B cell (primary cell): Measurements from ENCODE around the gene CAVIN2. TPM values are rescaled to one million over a fixed set of nuclear protein-coding genes. Genes with fewer than 3 reads are reported as not detected.

Experiments used
- ATAC-seq: fragments of 200-7000 bp; cut with Tn5 transposase; one replicate; pipeline ENCODE4 v1.10.0; 2021; ENCODE audit warnings: low read depth, mild to moderate bottlenecking, moderate number of reproducible peaks, moderate library complexity
- CTCF ChIA-PET: fragments of 350-600 bp; sonication (Branson Sonifier 250); formaldehyde crosslinking; loops from one replicate; lab custom pipeline; 2021; ENCODE audit warnings: antibody characterized with exemption, inconsistent platforms; lab: Charles Lee
- POLR2A ChIA-PET: fragments of 350-600 bp; sonication (Branson Sonifier 250); formaldehyde crosslinking; loops from one replicate; lab custom pipeline; 2021; ENCODE audit warnings: antibody characterized with exemption; lab: Charles Lee
- DNase-seq: peaks from one replicate; pipeline ENCODE4 v3.0.0; 2013
- H2AFZ ChIP-seq: 2 replicates; pipeline ENCODE4 v1.6.1; 2012; ENCODE audit warnings: mild to moderate bottlenecking, low read depth, low read length; ENCODE audit not compliant: insufficient read depth, poor library complexity, severe bottlenecking
- H3K27ac ChIP-seq, 2 donors: 1 replicate in 1 of 2; 2 replicates in 1 of 2; pipeline ENCODE4 v1.5.1; 2012 to 2013; ENCODE audit warnings: low read length in 2 of 2, mild to moderate bottlenecking in 2 of 2, moderate library complexity in 1 of 2
- H3K27me3 ChIP-seq, 4 experiments: fragments of 200-600 bp in 1 of 4; sonication (generic) in 1 of 4; replicated peaks in 1 of 4; 1 replicate in 2 of 4; 2 replicates in 2 of 4; pipeline versions ENCODE4 v1.6.1 to v1.7.0; 2013 to 2016; ENCODE audit warnings: low read length in 3 of 4, mild to moderate bottlenecking in 2 of 4, mixed read lengths in 1 of 4, moderate library complexity in 1 of 4; ENCODE audit not compliant: insufficient read depth in 4 of 4, control insufficient read depth in 3 of 4; ENCODE audit errors: control extremely low read depth in 1 of 4
- H3K36me3 ChIP-seq, 2 experiments: replicated peaks in 1 of 2; 1 replicate in 1 of 2; 2 replicates in 1 of 2; pipeline versions ENCODE4 v1.6.1 to v1.7.1; 2013; ENCODE audit warnings: low read length in 1 of 2; ENCODE audit not compliant: insufficient read depth in 2 of 2, control insufficient read depth in 1 of 2; ENCODE audit errors: control extremely low read depth in 1 of 2, extremely low read depth in 1 of 2
- H3K4me1 ChIP-seq, 2 donors: fragments of 200-600 bp in 1 of 2; sonication (generic) in 1 of 2; 1 replicate in 1 of 2; 2 replicates in 1 of 2; pipeline versions ENCODE4 v1.5.1 to v1.6.1; 2013 to 2017; ENCODE audit warnings: low read length in 2 of 2; ENCODE audit not compliant: control insufficient read depth in 2 of 2, insufficient read depth in 2 of 2
- H3K4me2 ChIP-seq: replicated peaks from 2 replicates; pipeline ENCODE3; 2012; ENCODE audit warnings: mild to moderate bottlenecking, low read depth, low read length; ENCODE audit not compliant: poor library complexity, severe bottlenecking
- H3K4me3 ChIP-seq, 5 experiments: fragments of 200-600 bp in 1 of 5; sonication (generic) in 1 of 5; 1 replicate in 3 of 5; 2 replicates in 2 of 5; pipeline versions ENCODE4 v1.5.1 to v1.7.0; 2011 to 2016; ENCODE audit warnings: low read length in 4 of 5, mild to moderate bottlenecking in 4 of 5, low read depth in 2 of 5, control low read depth in 1 of 5, moderate library complexity in 1 of 5; ENCODE audit not compliant: insufficient read depth in 1 of 5; ENCODE audit errors: control extremely low read depth in 1 of 5, extremely low read depth in 1 of 5
- H3K79me2 ChIP-seq: fragments of 200-600 bp; sonication (generic); one replicate; pipeline ENCODE4 v1.6.0; 2016; ENCODE audit warnings: low read length; ENCODE audit not compliant: control insufficient read depth, insufficient read depth
- H3K9ac ChIP-seq: fragments of 200-600 bp; sonication (generic); 2 replicates; pipeline ENCODE4 v1.6.1; 2017; ENCODE audit warnings: mild to moderate bottlenecking, low read length, moderate library complexity
- H3K9me3 ChIP-seq, 3 donors: one replicate each; pipeline versions ENCODE4 v1.6.1 to v1.7.1; 2013; ENCODE audit warnings: low read length in 2 of 3; ENCODE audit not compliant: control insufficient read depth in 2 of 3, insufficient read depth in 1 of 3; ENCODE audit errors: control extremely low read depth in 1 of 3
- H4K20me1 ChIP-seq: 2 replicates; pipeline ENCODE4 v1.6.0; 2012; ENCODE audit warnings: mild to moderate bottlenecking, low read length; ENCODE audit not compliant: insufficient read depth, control insufficient read depth, poor library complexity, severe bottlenecking
- H3K27ac Mint-ChIP-seq: one replicate; pipeline ENCODE4 v1.8.0; 2021; ENCODE audit warnings: mixed read lengths
- H3K27me3 Mint-ChIP-seq: one replicate; pipeline ENCODE4 v1.8.0; 2021; ENCODE audit warnings: mixed read lengths
- H3K4me1 Mint-ChIP-seq: one replicate; pipeline ENCODE4 v1.8.0; 2021; ENCODE audit warnings: mixed read lengths
- H3K4me3 Mint-ChIP-seq: one replicate; pipeline ENCODE4 v1.8.0; 2021; ENCODE audit warnings: mixed read lengths
- H3K9me3 Mint-ChIP-seq: one replicate; pipeline ENCODE4 v1.8.0; 2022; ENCODE audit warnings: mixed read lengths; ENCODE audit not compliant: insufficient read depth
- EZH2 ChIP-seq: IDR thresholded peaks from 2 replicates; pipeline ENCODE4 v1.6.1; 2012; ENCODE audit warnings: borderline replicate concordance, low read depth, mild to moderate bottlenecking, moderate library complexity, low read length; ENCODE audit not compliant: insufficient read depth, poor library complexity, severe bottlenecking
- WGBS: methylation state at CpG from one replicate; pipeline ENCODE4 v1.1.5; 2013; ENCODE audit warnings: missing lambda C conversion rate; ENCODE audit not compliant: insufficient coverage; 5-methylcytosine and 5-hydroxymethylcytosine counted together
- intact Hi-C: fragments of 100-400 bp; cut with micrococcal nuclease; formaldehyde crosslinking; loops from one replicate; pipeline ENCODE4 v1.10.0; 2022
- polyA plus RNA-seq: library from polyadenylated mRNA; depleted of rRNA; stranded (reverse); fragments of >200 nt; gene quantifications from 2 replicates; pipeline ENCODE4 v1.2.3, GENCODE V29; 2012
- total RNA-seq, 2 donors: library from RNA; stranded (reverse); fragments of 120-200 nt in 1 of 2; gene quantifications; 1 replicate in 1 of 2; 2 replicates in 1 of 2; pipeline versions ENCODE4 v1.2.3 to v1.2.4, GENCODE V29; 2013 to 2022
- TF ChIP-seq, protein P1 (sequence below): fragments of 200-600 bp; IDR thresholded peaks from one replicate; pipeline ENCODE4 v1.8.0; 2022; ENCODE audit warnings: antibody characterized with exemption, mild to moderate bottlenecking

CAVIN2 gene
- total and polyA plus RNA-seq, 2 donors (not counting 1 experiment from before 2014, with no cell fraction given): 0.15 TPM; not detected in 1

DNA sequence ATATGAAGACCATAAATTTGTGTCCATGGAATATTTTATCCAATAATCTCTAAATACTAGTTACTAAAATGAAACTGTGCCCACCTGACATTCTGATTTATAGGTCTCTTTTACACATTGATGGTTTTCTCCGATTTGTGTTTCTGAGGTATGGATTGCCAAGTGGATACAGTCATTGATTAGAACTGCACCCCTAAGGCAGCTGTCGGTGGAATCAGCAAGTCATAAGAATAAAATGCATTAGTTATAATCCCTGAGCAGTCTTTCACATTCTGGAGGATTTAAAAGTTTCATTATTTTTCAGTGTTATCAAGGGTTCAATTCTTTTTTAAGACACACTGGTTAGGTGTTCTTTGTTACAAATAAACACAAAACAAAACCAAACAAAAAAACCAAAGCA lies 6.0 kb downstream of the CAVIN2 start:
- POLR2A ChIA-PET: no interaction called here
- Histone ChIP-seq H3K9me3 (no peaks in the 10 kb centered on the region), H4K20me1 (no peaks in the 10 kb centered on the region), H3K4me1 (no peaks in the 10 kb centered on the region), H3K27me3 (peaks cover 0 to 3% (median under 1%) of the 10 kb centered on the region in 4 experiments), H3K4me3 (no peak overlapping the region), H3K27ac (no peak overlapping the region), H3K4me2 (no peak overlapping the region), H3K9ac (no peak overlapping the region), H3K36me3 (no peaks in the 10 kb centered on the region), H3K79me2 (no peaks in the 10 kb centered on the region), H2AFZ (no peak overlapping the region)
- Mint-ChIP-seq H3K27me3 (peaks cover 18% of the 10 kb centered on the region), H3K4me3 (no peak overlapping the region), H3K9me3 (no peaks in the 10 kb centered on the region), H3K27ac (no peak overlapping the region), H3K4me1 (no peaks in the 10 kb centered on the region)
- TF ChIP-seq EZH2: no peak
- TF ChIP-seq, protein P1, sequence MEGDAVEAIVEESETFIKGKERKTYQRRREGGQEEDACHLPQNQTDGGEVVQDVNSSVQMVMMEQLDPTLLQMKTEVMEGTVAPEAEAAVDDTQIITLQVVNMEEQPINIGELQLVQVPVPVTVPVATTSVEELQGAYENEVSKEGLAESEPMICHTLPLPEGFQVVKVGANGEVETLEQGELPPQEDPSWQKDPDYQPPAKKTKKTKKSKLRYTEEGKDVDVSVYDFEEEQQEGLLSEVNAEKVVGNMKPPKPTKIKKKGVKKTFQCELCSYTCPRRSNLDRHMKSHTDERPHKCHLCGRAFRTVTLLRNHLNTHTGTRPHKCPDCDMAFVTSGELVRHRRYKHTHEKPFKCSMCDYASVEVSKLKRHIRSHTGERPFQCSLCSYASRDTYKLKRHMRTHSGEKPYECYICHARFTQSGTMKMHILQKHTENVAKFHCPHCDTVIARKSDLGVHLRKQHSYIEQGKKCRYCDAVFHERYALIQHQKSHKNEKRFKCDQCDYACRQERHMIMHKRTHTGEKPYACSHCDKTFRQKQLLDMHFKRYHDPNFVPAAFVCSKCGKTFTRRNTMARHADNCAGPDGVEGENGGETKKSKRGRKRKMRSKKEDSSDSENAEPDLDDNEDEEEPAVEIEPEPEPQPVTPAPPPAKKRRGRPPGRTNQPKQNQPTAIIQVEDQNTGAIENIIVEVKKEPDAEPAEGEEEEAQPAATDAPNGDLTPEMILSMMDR: no peak
- ATAC-seq (no peak), DNase-seq (no peak)
- CTCF ChIA-PET: no interaction called here
- WGBS: no CpG with 5 or more reads among the region's 2 CpGs
- intact Hi-C loops: no loop called here

DNA sequence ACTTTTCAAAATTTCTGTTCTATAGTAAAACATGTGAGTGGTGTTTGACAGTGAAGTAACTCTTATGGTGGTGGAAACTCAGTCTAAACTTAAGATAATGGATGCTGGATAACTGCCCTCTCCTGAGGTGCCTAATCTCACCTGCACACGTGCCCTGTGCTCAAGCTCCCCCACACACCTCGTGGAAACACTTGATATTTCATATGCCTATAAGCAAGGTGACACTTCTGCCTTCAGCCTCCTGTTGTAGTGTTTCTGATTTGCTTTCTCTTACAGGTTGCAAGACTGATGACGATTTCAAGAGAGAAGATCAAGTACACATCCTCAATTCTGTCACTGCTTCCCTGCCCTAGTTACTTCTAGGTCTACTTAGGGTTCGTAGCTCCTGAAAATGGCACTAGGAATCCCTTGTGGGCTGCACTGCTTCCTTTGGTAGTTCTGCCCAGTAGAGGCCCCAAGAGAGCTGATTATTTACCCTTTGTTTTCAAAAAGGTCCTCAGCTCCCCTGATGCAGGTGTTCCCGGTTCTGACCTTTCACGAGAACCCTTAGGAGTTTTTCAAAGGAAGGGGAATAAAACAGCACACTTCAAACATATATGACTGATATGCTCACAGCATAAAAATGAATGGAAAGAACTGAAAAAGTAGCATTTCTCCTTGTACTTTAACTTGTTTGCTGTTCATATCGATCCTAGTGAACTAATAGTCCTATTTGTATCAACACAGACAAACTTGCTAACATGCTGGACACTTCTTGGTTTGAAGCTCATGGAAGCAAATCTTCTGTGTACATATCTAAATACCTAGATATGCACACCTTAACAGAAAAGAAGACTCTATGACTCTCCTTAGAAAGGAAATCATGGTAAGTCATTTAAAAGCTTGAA lies 6.7 kb downstream of the CAVIN2 start:
- H4K20me1 ChIP-seq: no peaks in the 10 kb centered on the region
- TF ChIP-seq EZH2: no peak
- TF ChIP-seq, protein P1: no peak
- no peaks in the 10 kb centered on the region for H3K9me3 ChIP-seq
- H3K4me1 Mint-ChIP-seq: no peaks in the 10 kb centered on the region
- H3K27ac Mint-ChIP-seq: no peak overlapping the region
- no peaks in the 10 kb centered on the region for H3K79me2 ChIP-seq
- no peak overlapping the region for H3K4me2 ChIP-seq
- peaks cover 0 to 3% (median 1%) of the 10 kb centered on the region in 4 experiments for H3K27me3 ChIP-seq
- no peak overlapping the region for H3K27ac ChIP-seq
- CTCF ChIA-PET: no interaction called here
- intact Hi-C loops: no loop called here
- no peaks in the 10 kb centered on the region for H3K36me3 ChIP-seq
- no peaks in the 10 kb centered on the region for H3K4me1 ChIP-seq
- ATAC-seq (no peak), DNase-seq (no peak)
- H3K4me3 ChIP-seq: no peak overlapping the region
- no peak overlapping the region for H3K4me3 Mint-ChIP-seq
- H3K9me3 Mint-ChIP-seq: no peaks in the 10 kb centered on the region
- no peak overlapping the region for H2AFZ ChIP-seq
- POLR2A ChIA-PET: no interaction called here
- peaks cover 11% of the 10 kb centered on the region for H3K27me3 Mint-ChIP-seq
- H3K9ac ChIP-seq: no peak overlapping the region
- WGBS: no CpG with 5 or more reads among the region's 7 CpGs
